Nasal cavity respiratory epithelium epithelial cell of viscerocranial mucosa (primary cell): Measurements from ENCODE around the gene FAM200C. TPM values are rescaled to one million over a fixed set of nuclear protein-coding genes. Genes with fewer than 3 reads are reported as not detected.

Experiments used
- total RNA-seq: library from RNA; depleted of rRNA; stranded (reverse); fragments of >200 nt; gene quantifications from 2 replicates; pipeline ENCODE4 v1.2.3, GENCODE V29; 2014

The FAM200C gene
- total RNA-seq: 1.7 and 3.8 TPM in 2 replicates

GRCh38 chr5:160399402-160400353, at the start of gene FAM200C:
TSS of gene FAM200C (minus strand) at chr5:160400054. CDS start at chr5:160395490, 4,564 bp downstream.

GRCh38 chr5:160421625-160422258, 21.9 kb upstream of the FAM200C start, which contains the start of gene PTTG1:
TSS of gene PTTG1 (plus strand) at chr5:160421855. CDS start at chr5:160422313, 458 bp downstream.

GRCh38 chr5:160418561-160419457, 19.0 kb upstream of the FAM200C start, which contains the start of gene SLU7:
TSS of gene SLU7 (minus strand) at chr5:160419081. CDS start at chr5:160415294, 3,787 bp downstream.

GRCh38 chr5:160369990-160370712, 29.7 kb downstream of the FAM200C start, which contains the start of gene C1QTNF2:
TSS of gene C1QTNF2 (minus strand) at chr5:160370626. CDS start at chr5:160355011, 15,615 bp downstream.

Other genes starting within 250 kb of the FAM200C start
- under 0.01 and 0.64 TPM in 2 replicates for gene FABP6, start 170.5 kb downstream of the FAM200C start, total RNA-seq
- 4.1 and 4.9 TPM in 2 replicates for gene CCNJL, start 87.5 kb downstream of the FAM200C start, total RNA-seq
- gene C1QTNF2, start 29.4 kb downstream of the FAM200C start, total RNA-seq: 0.07 TPM in 1 of 2 replicates, not detected in the other
- gene SLU7, start 19.0 kb upstream of the FAM200C start, total RNA-seq: 66.6 and 67.3 TPM in 2 replicates
- 24.3 and 25.8 TPM in 2 replicates for gene PTTG1, start 21.8 kb upstream of the FAM200C start, total RNA-seq